AG10803 (cell line): ENCODE measurements around the gene PAOX.
"Not testable (repeated sequence)": the region's sequence is repeated elsewhere in the genome, so short reads cannot be mapped to it uniquely, and the experiment has no call there.

Experiments
- DNase-seq: peaks from one replicate; pipeline ENCODE4 v3.0.0; 2010; ENCODE audit warnings: low read depth
- H3K4me3 ChIP-seq: 2 replicates; pipeline ENCODE4 v1.5.1; 2011; ENCODE audit warnings: mild to moderate bottlenecking, low read length, control low read depth
- CTCF ChIP-seq: conservative IDR thresholded peaks from 2 replicates; pipeline ENCODE4 v1.5.1; 2011; ENCODE audit warnings: mild to moderate bottlenecking, low read length, control low read depth, inconsistent platforms

Gene PAOX

GRCh38 chr10:133403784-133404183 is 24.7 kb downstream of the PAOX start:
- H3K4me3 ChIP-seq, result no peak overlapping the region
- DNase-seq, result no peak
- no peak for TF ChIP-seq CTCF

- peak; percentile 36 for DNase-seq
- TF ChIP-seq CTCF, result no peak
- H3K4me3 ChIP-seq, result no peak overlapping the region
Observed at GRCh38 chr10:133405272-133405671, 26.2 kb downstream of the PAOX start.

- no peak overlapping the region for H3K4me3 ChIP-seq
- TF ChIP-seq CTCF, result no peak
- DNase-seq, result peak; percentile 52
Observed at GRCh38 chr10:133405844-133406527, 26.9 kb downstream of the PAOX start.

- no peak overlapping the region for H3K4me3 ChIP-seq
- DNase-seq, result no peak
- no peak for TF ChIP-seq CTCF
Observed at GRCh38 chr10:133411523-133412380, 32.7 kb downstream of the PAOX start.

- DNase-seq, result no peak
- H3K4me3 ChIP-seq, result no peak overlapping the region
- TF ChIP-seq CTCF, result no peak
Observed at GRCh38 chr10:133412381-133412711, 33.3 kb downstream of the PAOX start.

- not testable (repeated sequence) for H3K4me3 ChIP-seq, DNase-seq
Observed at GRCh38 chr10:133414401-133414800, 35.3 kb downstream of the PAOX start.

GRCh38 chr10:133415752-133416151 is 36.7 kb downstream of the PAOX start:
- no peak for DNase-seq
- no peak overlapping the region for H3K4me3 ChIP-seq
- no peak for TF ChIP-seq CTCF
